Omental fat pad (tissue), 4 donors: ENCODE measurements around the gene GATD1. TPM values are rescaled to one million over a fixed set of nuclear protein-coding genes. Genes with fewer than 3 reads are reported as not detected.
A peak's percentile ranks its signal among the peaks of the same experiment; 100 is the strongest.

Experiments
- ATAC-seq: fragments of 150-250 bp; one replicate; pipeline ENCODE4 v1.9.1; 2016; ENCODE audit warnings: mild to moderate bottlenecking, moderate library complexity; ENCODE audit not compliant: low FRiP score
- DNase-seq: peaks from one replicate; pipeline ENCODE4 v3.0.0-alpha.2; 2019; ENCODE audit warnings: low spot score
- total RNA-seq, 4 donors: library from RNA; depleted of rRNA; stranded (reverse); fragments of >200 nt; gene quantifications; one replicate each; pipeline ENCODE4 v1.1.0, GENCODE V29; 2016
- TF ChIP-seq, protein P1 (sequence below), 3 donors: fragments of 450-650 bp; IDR thresholded peaks; one replicate each; pipeline ENCODE4 v1.5.1; 2016 to 2017; ENCODE audit warnings: antibody characterized with exemption in 3 of 3, mild to moderate bottlenecking in 3 of 3, moderate library complexity in 2 of 3

Gene GATD1
- total RNA-seq, 4 donors from 2014 or later: 12.5 to 19.8 (median 15.1) TPM

DNA sequence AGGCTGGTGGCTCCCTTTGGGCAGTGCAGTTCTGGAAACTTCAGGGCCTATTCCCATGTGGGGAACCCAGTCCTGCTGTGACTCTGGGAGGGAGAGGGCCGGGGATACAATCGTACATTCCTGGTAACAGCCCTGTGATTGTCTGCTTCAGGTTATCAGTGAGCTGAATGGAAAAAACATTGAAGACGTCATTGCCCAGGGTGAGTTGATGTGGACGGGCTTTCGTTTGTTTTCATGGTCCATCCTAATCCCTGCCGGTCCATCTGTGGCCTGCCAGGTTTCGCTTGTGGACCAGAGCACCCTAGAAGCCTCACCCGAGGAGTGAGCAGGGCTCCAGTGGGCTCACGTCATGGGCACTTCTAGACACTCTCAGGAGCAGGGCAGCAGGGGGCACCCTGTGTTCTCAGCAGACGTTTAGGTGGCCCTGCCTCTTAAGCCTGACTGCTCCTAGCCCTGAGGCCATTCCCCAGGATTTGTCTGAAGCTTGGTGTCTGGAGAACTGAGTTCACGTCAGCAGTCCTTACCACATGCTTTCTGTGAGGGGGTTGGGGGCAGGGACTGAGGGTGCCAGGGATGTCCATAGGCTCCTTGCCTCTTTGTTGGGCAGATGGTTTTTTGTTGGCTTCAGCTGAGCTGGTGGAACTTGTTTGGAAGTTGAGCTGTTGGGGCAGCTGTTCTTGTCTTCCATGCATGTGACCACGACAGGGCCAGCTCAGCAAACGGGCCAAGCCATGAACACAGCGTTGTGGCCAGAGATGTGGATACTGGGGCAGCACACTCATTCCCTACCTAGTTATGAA lies 34.4 kb upstream of the GATD1 start:
- TF ChIP-seq, protein P1, sequence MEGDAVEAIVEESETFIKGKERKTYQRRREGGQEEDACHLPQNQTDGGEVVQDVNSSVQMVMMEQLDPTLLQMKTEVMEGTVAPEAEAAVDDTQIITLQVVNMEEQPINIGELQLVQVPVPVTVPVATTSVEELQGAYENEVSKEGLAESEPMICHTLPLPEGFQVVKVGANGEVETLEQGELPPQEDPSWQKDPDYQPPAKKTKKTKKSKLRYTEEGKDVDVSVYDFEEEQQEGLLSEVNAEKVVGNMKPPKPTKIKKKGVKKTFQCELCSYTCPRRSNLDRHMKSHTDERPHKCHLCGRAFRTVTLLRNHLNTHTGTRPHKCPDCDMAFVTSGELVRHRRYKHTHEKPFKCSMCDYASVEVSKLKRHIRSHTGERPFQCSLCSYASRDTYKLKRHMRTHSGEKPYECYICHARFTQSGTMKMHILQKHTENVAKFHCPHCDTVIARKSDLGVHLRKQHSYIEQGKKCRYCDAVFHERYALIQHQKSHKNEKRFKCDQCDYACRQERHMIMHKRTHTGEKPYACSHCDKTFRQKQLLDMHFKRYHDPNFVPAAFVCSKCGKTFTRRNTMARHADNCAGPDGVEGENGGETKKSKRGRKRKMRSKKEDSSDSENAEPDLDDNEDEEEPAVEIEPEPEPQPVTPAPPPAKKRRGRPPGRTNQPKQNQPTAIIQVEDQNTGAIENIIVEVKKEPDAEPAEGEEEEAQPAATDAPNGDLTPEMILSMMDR (IDR thresholded peaks at IDR 0.05): no peak
- DNase-seq (no peak), ATAC-seq (no peak)

DNA sequence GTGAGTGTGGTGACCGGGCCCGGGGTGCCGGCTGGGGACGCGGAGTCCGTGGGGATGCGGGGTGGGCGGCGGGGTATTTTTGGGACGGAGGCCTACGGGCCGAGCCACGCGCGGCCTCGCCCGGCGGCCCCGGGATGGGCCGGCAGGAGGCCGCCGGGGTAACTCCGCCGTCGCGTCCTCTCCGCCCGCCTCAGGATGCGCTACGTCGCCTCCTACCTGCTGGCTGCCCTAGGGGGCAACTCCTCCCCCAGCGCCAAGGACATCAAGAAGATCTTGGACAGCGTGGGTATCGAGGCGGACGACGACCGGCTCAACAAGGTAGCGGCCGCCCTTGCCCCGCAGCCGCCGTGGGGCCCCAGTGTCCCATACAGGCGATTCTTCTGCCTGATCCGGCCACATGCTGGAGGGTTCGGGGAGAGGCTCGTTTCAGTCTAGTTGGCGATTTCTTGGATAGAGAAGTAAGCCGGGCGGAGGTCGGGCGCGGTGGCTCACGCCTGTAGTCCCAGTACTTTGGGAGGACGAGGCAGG lies 32.8 kb upstream of the GATD1 start:
- ATAC-seq (no peak), DNase-seq (no peak)
- TF ChIP-seq, protein P1 (IDR thresholded peaks at IDR 0.05): no peak

DNA sequence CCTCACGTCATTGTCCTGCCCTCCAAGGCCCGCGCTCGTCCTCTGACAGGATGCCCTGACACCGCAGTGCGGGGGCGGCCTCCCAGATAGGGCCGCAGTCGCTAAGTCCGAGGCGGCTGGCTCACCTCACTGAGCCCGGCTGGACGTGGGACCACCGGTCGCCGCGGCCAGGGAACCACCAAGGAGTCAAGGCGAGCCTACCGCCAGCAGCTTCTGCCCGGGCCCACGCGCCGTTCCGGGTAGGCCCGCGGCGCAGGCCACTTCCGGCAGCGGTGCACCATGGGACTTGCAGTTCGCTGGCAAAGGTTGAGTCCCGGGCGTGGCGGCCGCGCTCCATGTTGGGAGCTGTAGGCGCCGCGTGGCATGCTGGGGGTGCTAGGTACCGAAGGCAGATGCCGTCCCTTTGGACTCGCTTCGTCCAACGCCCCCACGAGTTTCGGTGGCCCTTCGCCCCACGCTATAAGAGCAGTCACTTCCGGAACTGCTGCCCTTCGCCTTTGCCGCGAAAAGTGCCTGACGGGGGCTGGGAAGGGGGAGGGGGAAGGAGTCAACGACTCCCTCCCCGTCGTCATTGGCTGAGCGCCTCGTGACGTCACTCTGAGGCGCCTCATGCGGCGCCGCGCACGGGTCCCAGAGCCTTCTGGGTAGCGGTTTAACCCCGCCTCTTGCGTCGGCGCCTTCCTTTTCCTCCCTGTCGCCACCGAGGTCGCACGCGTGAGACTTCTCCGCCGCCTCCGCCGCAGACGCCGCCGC lies 32.2 kb upstream of the GATD1 start, which contains the start of gene RPLP2:
Gene RPLP2 (plus strand): TSS at position 681 of the 753 bp plus-strand sequence. CDS start 268 bp downstream, outside the sequence.
- TF ChIP-seq, protein P1 (IDR thresholded peaks at IDR 0.05): no peak
- DNase-seq (peak; percentile 87), ATAC-seq (peak; percentile 92)

DNA sequence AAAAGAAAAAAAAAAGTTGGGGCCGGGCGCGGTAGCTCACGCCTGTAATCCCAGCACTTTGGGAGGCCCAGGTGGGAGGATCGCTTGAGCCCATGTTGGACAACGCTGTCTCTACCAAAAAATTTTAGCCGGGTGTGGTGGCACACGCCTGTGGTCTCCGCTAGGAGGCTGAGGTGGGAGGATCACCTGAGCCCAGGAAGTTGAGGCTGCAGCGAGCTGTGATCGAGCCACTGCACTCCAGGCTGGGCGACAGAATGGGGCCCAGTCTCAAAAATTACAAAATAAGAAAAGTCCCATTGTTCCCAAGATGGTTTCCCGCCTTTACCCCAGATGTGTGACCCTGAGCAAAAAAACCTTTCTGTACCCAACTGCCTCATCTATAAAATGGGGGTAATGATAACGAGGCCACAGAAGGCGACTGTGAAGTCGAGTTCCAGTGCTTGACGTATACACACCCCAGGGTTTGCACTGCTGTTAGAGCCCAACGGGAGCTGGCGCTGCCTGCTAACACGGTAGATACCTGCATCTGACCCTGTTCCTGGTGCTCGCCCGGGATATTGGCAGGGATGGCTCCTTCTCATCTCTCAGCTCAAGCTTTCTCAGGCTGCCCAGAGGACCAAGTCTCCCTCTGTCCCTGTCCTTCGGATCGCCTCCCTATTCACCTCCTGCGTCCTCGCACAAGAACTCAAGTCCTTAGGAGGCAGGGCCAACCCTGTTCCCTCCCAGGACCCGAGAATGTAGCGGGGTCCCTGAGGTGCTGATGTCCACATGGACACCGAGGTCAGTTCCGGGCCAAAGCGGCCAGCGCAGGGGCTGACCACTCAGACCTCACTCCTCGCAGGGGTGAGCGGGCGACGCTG lies 31.4 kb upstream of the GATD1 start:
- TF ChIP-seq, protein P1 (IDR thresholded peaks at IDR 0.05): no peak
- DNase-seq (no peak), ATAC-seq (no peak)

DNA sequence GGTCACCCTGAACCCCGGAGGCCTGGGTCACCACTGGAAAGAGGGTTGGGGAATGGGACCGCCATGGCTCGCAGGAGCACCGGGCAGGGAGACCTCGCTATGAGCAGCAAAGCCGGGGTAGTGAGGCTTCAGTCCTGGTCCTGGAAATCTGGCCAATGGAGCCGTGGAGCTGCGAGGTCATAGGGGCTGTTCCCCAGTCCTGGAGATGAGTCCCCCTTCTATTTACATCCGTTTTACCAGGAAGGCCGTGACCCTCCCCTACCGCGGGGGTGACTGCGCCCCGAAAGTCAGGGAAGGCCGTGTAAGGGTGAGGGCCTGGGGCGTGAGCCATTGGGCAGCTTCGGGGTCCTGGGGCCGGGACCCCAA lies 27.3 kb upstream of the GATD1 start:
- TF ChIP-seq, protein P1 (IDR thresholded peaks at IDR 0.05): no peak
- DNase-seq: no peak
- ATAC-seq: no peak

DNA sequence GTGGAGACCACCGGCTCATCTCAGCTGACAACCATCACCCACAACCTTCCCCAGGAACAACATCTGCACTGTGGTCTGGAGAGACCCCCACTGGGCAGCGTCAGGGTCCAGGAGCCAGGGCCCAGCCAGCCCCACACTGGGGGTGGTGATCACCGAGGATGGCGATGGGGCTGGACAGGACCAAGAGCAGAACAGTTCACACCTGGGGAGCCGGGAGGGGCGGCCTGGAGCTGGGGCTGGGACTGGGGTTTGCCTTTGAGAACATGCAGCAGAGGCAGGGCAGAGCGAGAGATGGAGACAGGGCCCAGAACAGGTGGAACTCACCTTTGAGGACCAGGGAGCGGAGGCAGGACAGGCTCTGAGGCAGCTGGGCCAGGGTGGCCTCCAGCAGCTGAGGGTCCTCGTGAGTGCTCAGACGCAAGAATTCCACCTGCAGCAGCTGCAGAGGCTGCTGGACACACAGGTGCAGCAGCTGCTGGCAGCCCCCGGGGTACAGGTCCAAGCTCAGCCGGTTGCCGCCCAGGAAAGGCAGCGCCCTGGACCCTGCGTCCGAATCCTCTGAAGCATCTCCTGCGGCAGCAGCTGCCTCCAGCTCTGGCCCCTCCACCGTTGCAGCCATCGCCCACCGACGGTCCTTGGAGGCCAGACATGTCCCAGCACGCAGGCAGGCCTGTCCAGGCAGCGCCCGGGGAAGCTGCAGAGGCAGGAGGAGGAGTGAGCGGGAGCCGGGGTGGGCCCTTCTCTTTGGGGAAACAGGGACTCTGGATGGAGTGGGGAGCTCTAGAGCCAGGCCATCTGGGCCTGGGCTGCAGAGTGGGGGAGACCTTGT lies 26.7 kb upstream of the GATD1 start:
- TF ChIP-seq, protein P1 (IDR thresholded peaks at IDR 0.05): no peak
- ATAC-seq (no peak), DNase-seq (no peak)
